HG02763 (cell line): Measurements from ENCODE around the gene CARMIL3.
A peak's percentile ranks its signal among the peaks of the same experiment; 100 is the strongest.

ENCODE experiments used
- ATAC-seq: cut with Tn5 transposase; IDR thresholded peaks from one replicate; pipeline ENCODE4 v1.9.1; 2021; ENCODE audit warnings: mild to moderate bottlenecking, moderate library complexity; ENCODE audit not compliant: unreplicated experiment

The CARMIL3 gene

DNA sequence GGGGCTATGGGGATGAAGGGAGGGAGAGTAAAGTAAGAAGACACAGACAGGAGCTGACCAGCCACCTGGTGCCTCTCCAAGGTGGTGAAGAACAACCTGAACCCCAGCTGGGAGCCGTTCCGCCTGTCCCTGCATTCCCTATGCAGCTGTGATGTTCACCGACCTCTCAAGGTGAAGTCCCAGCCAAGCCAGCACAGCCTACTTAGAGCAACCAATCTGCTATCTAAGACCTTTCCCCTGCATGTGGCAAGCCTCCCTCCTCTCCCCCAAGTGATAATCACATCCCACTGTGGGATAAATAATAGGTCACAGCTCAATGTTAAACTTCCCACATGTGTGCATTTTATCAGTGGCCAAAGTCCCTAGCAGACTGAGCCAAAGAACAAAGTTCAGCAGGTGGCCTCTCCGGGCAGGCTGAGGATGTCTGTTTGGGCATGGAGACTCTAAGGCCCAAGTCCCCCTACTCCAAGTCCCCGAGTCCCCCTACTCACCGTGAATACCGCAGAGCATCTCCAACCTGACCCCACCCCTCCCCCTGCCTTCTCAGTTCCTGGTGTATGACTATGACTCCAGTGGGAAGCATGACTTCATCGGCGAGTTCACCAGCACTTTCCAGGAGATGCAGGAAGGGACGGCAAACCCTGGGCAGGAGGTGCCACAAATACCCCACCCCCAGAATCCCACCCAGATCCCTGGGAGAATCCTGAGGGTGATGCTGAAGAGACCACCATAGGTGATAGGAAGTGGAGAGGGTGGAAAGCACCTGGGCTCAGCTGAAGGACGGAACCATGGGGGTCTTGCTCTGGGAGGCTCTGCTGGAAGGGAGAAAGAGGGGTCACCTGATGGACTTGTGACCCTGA is 23.0 kb downstream of the CARMIL3 start:
- no peak for ATAC-seq

DNA sequence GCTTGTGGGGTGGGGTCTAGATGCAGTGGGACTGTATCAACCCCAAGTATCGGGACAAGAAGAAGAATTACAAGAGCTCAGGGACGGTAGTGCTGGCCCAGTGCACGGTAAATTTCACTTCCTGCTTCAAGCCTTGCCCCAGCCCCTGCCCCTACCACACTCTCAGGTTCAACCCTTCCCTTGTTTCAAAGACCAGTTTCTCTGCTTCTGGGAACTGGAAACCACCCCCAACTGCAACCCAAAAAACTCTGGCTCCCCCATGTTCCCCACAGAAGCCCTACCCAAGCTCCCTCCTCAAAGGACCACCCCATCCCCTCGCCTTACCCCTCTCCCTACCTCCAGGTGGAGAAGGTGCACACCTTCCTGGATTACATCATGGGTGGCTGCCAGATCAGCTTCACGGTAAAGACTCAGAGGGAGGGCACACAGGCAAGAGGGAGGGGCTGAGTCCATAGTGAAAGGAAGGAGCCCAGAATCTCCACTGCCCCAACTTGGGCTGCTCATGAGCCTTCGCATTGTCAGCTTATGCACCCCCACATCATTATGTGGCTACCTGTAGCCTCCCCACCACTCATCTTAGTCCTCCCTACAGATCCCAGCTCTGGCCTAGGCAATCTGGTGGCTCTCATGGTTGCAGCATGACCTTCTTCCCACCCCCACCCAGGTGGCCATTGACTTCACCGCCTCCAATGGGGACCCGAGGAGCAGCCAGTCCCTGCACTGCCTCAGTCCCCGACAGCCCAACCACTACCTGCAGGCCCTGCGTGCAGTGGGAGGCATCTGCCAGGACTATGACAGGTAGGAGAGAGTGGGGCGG is 23.9 kb downstream of the CARMIL3 start:
- no peak for ATAC-seq

DNA sequence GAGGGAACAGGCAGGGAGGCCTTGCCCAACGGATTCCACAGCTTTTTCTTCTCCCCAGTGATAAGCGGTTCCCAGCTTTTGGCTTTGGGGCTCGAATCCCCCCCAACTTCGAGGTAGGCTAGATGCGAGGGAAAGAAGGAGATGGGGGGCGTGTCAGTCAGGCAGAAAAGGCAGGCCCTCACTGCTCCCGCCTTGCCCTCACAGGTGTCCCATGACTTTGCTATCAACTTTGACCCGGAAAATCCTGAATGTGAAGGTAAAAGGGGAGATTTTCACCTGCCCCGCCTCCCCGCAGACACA is 24.4 kb downstream of the CARMIL3 start:
- ATAC-seq, result no peak

DNA sequence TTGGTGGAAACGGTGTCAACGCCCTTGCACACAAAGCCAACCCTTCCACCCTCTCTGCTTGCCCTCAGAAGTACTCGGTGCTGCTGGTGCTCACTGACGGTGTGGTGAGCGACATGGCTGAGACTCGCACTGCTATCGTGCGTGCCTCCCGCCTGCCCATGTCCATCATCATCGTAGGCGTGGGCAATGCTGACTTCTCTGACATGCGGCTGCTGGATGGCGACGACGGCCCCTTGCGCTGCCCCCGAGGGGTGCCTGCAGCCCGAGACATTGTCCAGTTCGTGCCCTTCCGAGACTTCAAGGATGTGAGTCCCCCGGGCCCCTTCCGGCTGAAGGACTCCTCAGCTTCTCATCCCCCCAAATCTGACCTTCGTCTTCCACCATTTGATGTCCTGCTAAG is 25.3 kb downstream of the CARMIL3 start:
- ATAC-seq, result no peak

DNA sequence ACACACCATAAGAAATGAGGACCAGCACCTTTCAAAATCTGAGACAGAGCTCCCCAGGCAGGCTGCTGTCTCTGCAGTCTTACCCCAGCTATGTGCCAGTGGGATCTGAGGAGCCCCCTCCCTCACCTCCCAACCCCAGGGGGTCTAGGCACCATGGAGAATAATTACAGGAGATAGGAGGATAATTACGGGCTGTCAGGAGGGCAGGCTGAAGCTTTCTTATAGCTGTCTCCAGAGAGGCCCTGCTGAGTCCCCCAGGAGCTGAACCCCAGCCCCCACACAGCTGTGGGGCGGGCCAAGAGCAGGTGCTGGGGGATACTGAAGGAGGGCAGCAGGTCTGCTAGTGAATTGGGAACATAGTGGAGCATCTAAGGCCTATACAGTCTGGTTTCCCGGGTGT is 26.3 kb downstream of the CARMIL3 start:
- no peak for ATAC-seq

DNA sequence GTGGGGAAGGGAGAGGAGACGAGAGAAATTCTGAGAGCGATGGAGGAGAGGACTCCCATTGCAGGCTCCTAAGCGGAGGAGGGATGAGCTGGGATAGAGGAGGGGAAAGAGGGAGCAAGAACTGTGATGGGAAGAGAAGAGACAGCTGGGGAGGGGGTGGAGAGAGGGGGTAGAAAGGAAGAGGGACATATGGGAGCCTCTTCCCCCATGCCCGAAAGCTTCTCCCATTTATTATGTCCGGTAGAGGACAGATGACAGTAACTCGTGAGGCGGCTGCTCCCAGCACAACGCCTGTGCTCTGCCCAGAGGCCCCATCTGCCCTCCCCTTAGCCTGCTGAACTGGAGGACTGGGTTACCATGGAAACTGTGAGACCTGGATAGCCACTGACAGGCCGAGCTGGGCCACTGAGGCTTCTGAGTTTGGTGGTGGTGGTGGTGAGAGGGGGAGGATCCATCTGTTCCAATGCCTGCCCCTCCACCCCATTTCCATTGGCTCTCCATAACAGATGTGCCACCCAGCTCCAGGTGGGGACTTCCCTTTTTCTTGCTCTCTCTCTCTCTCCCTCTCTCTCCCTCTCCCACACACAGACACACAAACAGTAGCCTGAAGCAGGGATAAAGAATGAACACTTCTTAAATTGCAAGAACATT is 27.8 kb downstream of the CARMIL3 start:
- no peak for ATAC-seq

DNA sequence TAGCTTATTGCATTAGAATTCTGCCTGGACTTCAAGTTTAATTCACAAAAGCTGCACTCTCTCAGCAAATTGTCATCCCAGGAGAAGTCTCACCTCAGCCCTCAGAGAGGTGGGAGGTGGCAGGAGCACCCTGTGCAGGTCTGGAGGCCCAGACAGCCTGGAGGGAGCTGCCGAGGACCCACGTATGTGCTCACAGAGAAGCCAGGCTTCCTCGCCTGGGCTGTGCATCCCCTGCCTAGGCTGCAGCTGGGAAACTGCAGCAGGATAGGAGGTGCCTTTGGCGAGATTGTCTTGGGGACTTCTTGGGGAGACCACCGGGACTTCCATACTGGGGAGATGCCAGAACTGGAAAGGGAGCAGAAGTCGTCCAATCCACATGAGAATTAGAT is 28.3 kb downstream of the CARMIL3 start:
- ATAC-seq, result no peak

DNA sequence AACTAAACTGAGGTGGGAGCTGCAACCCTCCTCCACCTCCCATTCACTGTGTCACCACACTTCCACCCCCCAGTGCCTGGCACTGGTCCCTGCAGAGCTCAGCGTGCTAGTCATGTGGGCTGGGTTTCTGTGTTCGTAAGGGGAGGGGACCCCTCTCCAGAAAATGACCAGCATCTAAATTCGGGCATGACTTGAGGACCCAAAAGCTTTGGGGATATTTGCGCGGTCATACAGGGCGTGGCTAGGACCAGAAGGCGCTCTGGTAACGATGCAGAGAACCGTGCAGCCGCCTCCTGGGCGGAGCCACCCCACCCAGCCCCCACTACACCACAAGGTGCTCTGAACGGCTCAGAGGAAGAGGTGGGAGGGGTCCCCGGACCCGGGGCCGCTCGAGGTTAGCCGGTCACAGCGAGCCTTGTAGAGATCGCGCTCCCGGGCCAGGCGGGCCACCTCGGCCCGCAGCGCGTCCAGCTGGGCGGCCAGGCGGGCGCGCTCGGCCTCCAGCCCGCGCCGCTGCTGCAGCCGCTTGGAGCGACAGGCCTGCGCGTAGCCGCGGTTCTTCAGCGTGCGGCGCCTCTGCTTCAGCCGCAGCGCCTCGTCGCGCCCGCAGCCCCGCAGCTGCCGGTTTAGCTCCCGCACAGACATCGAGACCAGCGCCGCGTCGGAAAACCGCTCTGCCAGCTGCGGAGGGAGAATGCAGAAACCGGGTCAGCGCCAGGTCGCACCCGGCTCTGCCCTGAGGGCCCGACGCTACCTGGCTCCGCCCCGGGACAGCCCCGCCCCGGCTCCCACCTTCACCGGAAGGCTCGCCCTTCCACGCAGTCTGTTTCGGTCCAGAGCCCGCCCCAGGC is 29.3 kb downstream of the CARMIL3 start:
- ATAC-seq, result peak; percentile 89

DNA sequence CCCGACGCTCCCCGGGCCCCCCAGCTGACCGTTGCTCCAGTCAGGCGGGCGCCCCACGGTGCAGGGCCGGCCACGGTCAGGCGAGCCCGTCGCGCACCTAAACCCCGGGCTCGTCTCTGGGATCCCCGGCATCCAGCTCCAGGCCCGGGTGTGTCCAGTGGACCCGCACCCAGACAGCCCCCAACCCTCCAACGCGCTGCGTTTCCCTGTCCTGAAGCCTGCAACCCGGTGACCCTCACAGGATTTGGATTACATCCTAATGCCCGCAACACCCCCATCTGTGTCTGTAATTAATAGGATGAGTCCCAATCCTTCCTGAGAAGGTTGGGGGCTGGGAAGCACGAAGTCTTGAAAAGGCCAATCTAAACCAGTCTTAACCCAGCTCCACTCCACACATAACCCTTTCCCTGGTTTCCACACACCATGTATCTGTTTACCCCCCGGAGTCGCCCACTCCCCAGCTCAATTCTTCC is 30.0 kb downstream of the CARMIL3 start:
- no peak for ATAC-seq

DNA sequence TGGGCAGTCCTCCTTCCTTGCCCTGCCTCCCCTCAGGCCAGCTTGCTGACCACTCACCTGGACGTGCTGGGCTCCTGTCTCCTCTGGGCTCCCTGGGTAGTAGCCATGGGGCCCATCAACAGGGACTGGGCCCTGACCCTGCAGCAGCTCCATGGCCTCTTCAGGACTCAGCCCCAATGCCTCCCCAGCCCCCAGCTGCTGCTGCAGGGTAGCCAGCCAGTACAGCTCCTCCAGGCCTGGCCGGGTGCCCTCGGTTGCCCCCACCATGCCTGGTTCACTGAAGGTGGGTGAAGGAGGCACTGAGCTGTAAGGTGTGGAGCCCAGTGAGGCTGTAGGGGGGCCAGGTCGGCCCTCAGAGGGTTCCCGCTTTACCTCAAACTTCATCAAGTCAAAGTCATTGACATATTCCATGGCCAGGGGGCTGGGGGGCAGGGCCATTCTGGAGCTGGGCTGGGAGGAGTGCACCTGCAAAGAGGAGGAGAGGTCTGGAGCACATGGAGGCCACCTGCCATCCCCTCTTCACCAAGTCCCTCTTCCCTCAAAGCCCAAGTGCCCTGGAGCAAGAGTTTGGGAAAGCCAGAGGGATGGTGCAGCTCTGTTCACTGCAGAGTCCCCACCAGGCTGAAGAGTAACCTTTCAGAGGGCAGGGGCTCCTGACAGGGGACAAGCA is 30.7 kb downstream of the CARMIL3 start:
- no peak for ATAC-seq

DNA sequence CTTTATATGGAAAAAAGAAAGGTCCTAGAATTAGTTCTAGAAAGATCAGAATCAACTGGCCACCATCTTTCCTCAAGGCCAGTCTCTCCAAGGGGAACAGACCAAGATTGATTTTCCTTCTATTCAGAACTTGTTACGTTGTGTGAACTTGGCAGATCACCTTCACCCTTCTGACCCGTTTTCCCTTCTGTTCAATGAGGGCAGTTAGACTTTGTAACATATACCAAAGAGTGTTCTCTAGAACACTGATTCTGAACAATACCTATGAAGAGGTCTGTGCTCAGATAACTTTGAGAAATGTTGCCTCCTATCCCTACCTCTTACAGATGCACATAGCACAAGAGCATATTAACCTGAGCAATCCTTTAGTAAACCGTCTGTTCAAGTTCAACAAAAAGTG is 31.7 kb downstream of the CARMIL3 start:
- ATAC-seq, result no peak

DNA sequence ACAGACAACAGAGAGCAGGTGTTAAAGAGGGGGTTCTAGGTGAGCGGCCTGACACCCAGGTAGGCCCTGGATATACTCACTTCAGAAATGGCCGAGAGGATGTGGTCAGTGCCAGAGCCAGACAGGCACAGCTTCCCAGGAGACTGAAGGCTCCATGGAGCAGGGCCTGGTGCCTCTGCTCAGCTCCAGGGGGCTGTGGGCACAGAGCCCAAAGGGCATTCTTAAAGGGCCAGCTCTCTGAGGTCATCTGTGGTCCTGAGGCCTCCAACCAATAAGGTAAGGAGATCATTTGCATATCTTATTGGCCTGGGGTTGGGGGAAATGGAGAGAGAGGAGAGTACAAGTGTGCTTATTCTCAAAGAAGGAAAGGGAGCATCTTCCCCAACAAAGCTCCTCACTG is 32.6 kb downstream of the CARMIL3 start:
- no peak for ATAC-seq

DNA sequence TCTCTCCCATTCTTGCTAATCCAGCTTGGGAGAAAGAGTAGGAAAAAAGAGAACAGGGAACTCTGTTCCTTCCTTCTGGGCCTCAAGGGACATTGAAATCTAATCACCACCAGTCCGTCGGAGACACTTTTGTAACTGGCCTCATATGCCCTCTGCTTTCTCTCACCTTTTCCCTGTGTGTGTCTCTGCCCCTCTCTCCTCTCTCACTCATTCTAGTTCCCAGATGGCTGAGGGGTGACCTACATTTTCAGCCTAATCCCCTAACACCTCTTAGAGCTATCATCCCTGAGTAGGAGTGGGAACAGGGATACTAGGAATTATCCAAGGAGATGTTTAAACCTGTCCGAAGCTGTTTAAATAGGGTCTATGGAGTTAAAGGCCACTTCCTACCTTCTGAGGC is 33.4 kb downstream of the CARMIL3 start:
- no peak for ATAC-seq

DNA sequence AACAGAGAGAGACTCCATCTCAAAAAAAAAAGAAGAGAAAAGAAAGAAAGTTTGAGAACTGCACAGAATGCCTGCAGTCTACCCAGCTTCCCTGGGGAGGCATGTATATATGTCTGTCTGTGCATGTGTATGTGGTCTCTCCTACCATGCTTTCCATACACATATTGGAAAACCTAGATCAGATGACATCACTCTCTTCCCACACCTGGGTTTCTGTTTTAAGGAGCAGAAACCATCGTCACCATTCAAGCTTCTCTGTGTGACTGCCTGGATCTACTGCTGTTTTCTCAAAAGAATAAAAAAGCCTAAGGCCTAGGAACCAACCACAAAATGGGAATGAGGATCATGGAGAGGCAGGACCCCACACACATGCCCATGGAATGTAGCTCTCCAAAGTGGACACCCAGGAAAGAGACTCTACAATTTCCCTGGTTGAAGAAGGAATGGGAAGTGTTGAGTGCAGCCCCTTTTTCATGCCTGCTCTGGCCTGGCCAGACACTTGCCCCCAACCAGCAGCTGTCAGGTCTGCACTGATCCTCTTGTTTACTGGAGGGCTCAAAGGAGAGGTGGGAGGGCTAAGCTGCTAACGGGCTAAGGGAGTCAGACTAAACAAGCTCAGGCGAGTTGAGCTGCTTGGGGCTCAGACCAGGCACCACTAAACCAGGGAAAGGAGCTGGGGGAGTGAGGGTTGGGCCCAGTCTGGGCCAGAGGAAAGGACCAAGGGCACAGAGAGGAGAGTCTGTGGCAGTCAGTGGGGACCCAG is 34.6 kb downstream of the CARMIL3 start:
- ATAC-seq, result no peak

DNA sequence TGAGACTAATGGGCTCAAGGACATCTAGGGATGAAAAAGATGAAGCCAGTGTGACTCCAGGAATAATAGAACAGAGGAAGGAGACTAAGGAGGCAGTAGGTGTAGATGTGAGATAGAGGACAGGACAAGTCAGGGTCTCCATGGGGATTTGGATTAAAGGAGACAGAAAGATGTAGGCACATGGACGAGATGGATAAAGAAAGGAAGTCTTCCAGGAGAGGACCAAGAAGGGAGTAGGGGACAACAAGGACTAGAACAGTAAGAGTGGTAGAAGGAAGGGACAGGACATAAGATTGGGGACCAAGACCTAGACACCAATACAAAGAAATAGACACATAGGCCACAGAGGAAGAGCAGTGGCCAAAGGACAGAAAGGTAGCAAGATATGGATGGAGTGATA is 35.2 kb downstream of the CARMIL3 start:
- no peak for ATAC-seq

DNA sequence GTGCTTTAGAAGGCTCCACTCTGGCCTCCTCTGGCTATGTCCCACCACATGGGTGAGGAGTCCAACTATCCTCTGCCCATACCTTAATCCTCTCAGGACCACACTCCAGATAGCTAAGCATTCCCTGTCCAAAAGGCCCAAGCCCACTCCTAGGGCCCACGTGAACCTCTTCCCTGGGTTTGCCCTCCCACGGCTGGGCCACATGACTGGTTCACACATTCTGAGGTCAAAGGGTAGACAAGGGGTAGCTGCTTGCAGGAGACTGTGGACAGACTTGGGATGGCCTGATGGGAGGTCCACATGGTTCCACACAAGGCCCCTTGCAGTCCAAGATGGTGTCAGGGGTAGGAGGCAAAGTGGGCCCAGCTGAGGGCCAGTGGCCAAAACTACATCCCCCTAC is 36.3 kb downstream of the CARMIL3 start:
- no peak for ATAC-seq

DNA sequence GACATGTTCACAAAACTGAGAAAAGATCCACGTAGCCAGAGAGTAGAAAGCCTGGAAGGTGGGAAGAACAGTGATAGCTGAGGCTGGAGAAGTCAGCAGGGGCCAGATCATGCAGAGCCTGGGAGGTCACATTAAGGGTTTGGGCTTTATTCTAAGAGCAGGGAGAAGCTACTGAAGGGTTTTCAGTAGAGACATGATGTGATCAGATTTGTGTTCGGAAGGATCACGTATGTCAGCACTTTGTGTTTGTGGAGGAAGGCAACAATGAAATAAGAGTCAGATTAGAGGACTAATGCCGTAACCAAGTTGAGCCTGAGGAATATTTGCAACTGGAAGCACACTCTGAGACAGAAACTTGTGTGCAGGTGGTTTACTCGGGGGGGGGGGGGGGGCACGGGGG is 38.1 kb downstream of the CARMIL3 start:
- no peak for ATAC-seq

DNA sequence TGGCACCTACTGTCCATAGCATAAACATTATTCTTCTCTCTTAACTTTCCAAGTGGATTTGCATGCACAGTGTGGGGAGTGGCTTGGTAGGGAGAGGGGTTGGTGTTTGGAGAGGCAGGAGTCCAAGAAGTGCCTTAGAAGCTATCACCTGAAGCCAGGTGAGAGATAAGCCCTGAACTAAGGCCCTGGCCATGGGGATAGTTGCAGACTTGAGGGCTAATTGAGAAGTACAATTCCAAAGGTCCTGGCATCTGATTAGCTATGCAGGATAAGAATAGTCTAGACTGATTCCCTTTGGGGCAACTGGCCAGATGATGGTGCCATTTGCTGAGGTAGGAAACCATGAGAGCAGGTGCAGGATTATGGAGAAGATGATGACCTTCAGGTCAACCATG is 40.3 kb downstream of the CARMIL3 start:
- ATAC-seq, result no peak

DNA sequence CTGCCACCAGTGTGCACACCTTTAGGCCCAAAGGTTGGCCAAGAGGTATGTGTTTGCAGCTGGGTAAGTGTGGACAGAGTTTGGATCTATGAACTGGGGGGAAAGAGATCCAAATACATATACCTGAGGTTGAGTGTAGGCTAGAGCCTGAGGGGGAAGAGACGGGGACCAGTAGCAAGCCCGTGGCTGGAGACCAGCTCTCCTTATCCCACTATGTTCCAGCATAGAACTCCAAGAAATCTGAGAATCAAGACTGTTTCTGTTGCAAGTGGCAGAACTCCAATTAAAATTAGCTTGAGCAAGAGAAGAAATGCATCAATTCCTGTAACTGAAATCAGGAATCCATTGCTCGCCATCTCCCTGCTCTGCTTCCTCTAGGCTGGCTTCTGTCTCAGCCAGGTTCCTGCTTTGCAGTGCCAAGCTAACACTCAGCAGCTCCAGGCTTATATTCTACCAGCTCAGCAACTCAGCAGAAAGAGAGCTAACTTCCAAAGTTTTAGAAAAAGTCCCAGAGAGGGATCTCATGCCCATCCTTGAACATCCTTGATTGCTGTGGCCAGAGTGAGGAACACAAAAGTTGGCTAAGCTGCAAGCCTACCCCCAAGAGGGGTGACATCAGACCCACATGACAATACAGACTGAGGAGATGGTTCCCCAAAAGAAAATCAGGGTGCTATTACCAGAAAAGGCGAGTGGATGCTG is 40.8 kb downstream of the CARMIL3 start:
- no peak for ATAC-seq
